Esophagus muscularis mucosa (tissue), 3 donors: ENCODE measurements around the gene SMARCA1.

Experiments used
- CTCF ChIP-seq, 3 experiments: fragments of 200-600 bp in 2 of 3; fragments of 450-650 bp in 1 of 3; sonication (generic) in 2 of 3; IDR thresholded peaks; one replicate each; pipeline ENCODE4 v1.5.1; 2017 to 2019; ENCODE audit warnings: antibody characterized with exemption in 3 of 3, mild to moderate bottlenecking in 2 of 3, moderate library complexity in 1 of 3
- POLR2A ChIP-seq: fragments of 450-650 bp; IDR thresholded peaks from one replicate; pipeline ENCODE4 v1.6.1; 2017; ENCODE audit warnings: antibody characterized with exemption, moderate library complexity, mild to moderate bottlenecking, low read depth

- no peak for TF ChIP-seq POLR2A
- no peak for TF ChIP-seq CTCF (IDR thresholded peaks at IDR 0.05)
Measured at GRCh38 chrX:129445436-129445835, 77.9 kb downstream of the SMARCA1 start.
